Measurements from ENCODE around the gene ZNF512.

Gene ZNF512

GRCh38 chr2:27581417-27582128 lies 1.3 kb upstream of the ZNF512 start:
- no peak overlapping the region for H3K4me3 ChIP-seq (ENCODE audit: low read depth, low read length)
- no peak for TF ChIP-seq CTCF (IDR thresholded peaks at IDR 0.05; ENCODE audit: low read depth, low read length)
- in situ Hi-C loops (cut with HindIII; ENCODE audit: low sequenced_read_pairs), result no loop called here
- DNase-seq (ENCODE audit: low read depth, low spot score), result no peak

GRCh38 chr2:27582129-27582694 lies 630 bp upstream of the ZNF512 start:
- in situ Hi-C loops (cut with HindIII; ENCODE audit: low sequenced_read_pairs), result no loop called here
- DNase-seq (ENCODE audit: low read depth, low spot score), result no peak
- H3K4me3 ChIP-seq (ENCODE audit: low read depth, low read length), result peak overlapping the region; percentile 64
- no peak for TF ChIP-seq CTCF (IDR thresholded peaks at IDR 0.05; ENCODE audit: low read depth, low read length)

GRCh38 chr2:27583390-27583915 lies 611 bp downstream of the ZNF512 start:
- DNase-seq (ENCODE audit: low read depth, low spot score), result peak; percentile 19
- in situ Hi-C loops (cut with HindIII; ENCODE audit: low sequenced_read_pairs), result no loop called here
- no peak for TF ChIP-seq CTCF (IDR thresholded peaks at IDR 0.05; ENCODE audit: low read depth, low read length)
- peak overlapping the region; percentile 64 for H3K4me3 ChIP-seq (ENCODE audit: low read depth, low read length)

GRCh38 chr2:27584597-27584996 lies 1.8 kb downstream of the ZNF512 start:
- in situ Hi-C loops (cut with HindIII; ENCODE audit: low sequenced_read_pairs), result no loop called here
- no peak overlapping the region for H3K4me3 ChIP-seq (ENCODE audit: low read depth, low read length)
- TF ChIP-seq CTCF (IDR thresholded peaks at IDR 0.05; ENCODE audit: low read depth, low read length), result no peak
- no peak for DNase-seq (ENCODE audit: low read depth, low spot score)

GRCh38 chr2:27587025-27587424 lies 4.2 kb downstream of the ZNF512 start:
- no peak for TF ChIP-seq CTCF (IDR thresholded peaks at IDR 0.05; ENCODE audit: low read depth, low read length)
- DNase-seq (ENCODE audit: low read depth, low spot score), result no peak
- in situ Hi-C loops (cut with HindIII; ENCODE audit: low sequenced_read_pairs), result no loop called here

GRCh38 chr2:27588308-27588707 lies 5.5 kb downstream of the ZNF512 start:
- no peak for DNase-seq (ENCODE audit: low read depth, low spot score)
- TF ChIP-seq CTCF (IDR thresholded peaks at IDR 0.05; ENCODE audit: low read depth, low read length), result no peak
- in situ Hi-C loops (cut with HindIII; ENCODE audit: low sequenced_read_pairs), result no loop called here
- no peak overlapping the region for H3K4me3 ChIP-seq (ENCODE audit: low read depth, low read length)

More at GRCh38 chr2:27587025-27587424, 4.2 kb downstream of the ZNF512 start:
- H3K4me3 ChIP-seq (ENCODE audit: low read depth, low read length), result no peak overlapping the region

All from astrocyte of the spinal cord (primary cell).